ENCODE data around the gene FALEC. TPM values are rescaled to one million over a fixed set of nuclear protein-coding genes. Genes with fewer than 3 reads are reported as not detected.

FALEC gene
- total RNA-seq, 6 experiments from 2014 or later: not detected

DNA sequence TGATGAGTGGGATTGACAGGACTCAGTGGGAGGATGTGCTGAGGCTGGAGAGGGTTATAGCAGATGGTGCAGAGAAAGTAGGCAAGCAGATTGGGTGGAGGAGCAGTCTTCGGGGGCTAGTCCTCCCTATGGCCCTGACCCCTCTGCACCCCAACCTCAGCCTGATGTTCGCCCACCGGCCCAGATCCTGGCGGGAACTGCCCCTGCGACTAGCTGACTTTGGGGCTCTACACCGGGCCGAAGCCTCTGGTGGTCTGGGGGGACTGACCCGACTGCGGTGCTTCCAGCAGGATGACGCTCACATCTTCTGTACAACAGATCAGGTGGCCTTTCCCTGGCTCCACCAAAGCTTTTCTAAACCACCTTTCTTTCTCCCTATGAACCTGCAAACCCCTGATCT, 17.2 kb upstream of the FALEC start:
- Histone ChIP-seq H3K27me3 (no peaks in the 10 kb centered on the region), H3K4me3 (no peak overlapping the region), H3K27ac (no peak overlapping the region), H3K36me3 (peaks cover 0 to 66% (median 6%) of the 10 kb centered on the region in 4 donors), H3K4me1 (no peaks in the 10 kb centered on the region), H3K9me3 (no peaks in the 10 kb centered on the region)
- no CpG with 5 or more reads among the region's 10 CpGs for WGBS (ENCODE audit: insufficient coverage, low coverage, low lambda C conversion rate, missing lambda C conversion rate)
- DNase-seq (peak in 1 of 3 donors; percentile 33), ATAC-seq (peak in 1 of 4 donors; percentile 28)
- intact Hi-C loops (cut with DNase I): no loop called here
- no peak for TF ChIP-seq POLR2A (IDR thresholded peaks at IDR 0.05)
- TF ChIP-seq, protein P1, sequence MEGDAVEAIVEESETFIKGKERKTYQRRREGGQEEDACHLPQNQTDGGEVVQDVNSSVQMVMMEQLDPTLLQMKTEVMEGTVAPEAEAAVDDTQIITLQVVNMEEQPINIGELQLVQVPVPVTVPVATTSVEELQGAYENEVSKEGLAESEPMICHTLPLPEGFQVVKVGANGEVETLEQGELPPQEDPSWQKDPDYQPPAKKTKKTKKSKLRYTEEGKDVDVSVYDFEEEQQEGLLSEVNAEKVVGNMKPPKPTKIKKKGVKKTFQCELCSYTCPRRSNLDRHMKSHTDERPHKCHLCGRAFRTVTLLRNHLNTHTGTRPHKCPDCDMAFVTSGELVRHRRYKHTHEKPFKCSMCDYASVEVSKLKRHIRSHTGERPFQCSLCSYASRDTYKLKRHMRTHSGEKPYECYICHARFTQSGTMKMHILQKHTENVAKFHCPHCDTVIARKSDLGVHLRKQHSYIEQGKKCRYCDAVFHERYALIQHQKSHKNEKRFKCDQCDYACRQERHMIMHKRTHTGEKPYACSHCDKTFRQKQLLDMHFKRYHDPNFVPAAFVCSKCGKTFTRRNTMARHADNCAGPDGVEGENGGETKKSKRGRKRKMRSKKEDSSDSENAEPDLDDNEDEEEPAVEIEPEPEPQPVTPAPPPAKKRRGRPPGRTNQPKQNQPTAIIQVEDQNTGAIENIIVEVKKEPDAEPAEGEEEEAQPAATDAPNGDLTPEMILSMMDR (IDR thresholded peaks at IDR 0.05): no peak

DNA sequence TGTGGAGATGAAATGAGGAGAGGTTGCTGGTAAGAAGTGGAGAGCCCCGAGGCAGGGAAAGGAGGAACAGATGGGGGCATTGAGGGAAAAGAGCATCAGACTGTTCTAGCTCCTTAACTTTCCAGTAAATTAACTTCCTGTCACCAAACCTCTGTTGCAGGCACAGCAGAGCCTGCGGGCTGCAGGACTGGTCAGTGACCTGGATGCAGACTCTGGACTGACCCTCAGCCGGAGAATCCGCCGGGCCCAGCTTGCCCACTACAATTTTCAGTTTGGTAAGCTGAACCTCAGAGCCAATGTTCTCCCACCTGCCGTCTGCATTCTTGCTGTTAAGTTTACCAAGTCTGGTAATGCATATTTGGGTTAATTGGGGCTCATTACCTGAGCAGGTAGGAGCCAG, 10.1 kb upstream of the FALEC start:
- WGBS (ENCODE audit: insufficient coverage, low coverage, low lambda C conversion rate, missing lambda C conversion rate): 87% methylated on average over 2 of the region's 6 CpGs
- Histone ChIP-seq H3K27me3 (no peaks in the 10 kb centered on the region), H3K4me1 (no peaks in the 10 kb centered on the region), H3K27ac (no peak overlapping the region), H3K36me3 (peaks cover 0 to 33% (median 0%) of the 10 kb centered on the region in 4 donors), H3K9me3 (no peaks in the 10 kb centered on the region), H3K4me3 (no peak overlapping the region)
- ATAC-seq (no peak), DNase-seq (peak in 1 of 3 donors; percentile 22)
- TF ChIP-seq, protein P1 (IDR thresholded peaks at IDR 0.05): no peak
- no peak for TF ChIP-seq POLR2A (IDR thresholded peaks at IDR 0.05)
- intact Hi-C loops (cut with DNase I): no loop called here

DNA sequence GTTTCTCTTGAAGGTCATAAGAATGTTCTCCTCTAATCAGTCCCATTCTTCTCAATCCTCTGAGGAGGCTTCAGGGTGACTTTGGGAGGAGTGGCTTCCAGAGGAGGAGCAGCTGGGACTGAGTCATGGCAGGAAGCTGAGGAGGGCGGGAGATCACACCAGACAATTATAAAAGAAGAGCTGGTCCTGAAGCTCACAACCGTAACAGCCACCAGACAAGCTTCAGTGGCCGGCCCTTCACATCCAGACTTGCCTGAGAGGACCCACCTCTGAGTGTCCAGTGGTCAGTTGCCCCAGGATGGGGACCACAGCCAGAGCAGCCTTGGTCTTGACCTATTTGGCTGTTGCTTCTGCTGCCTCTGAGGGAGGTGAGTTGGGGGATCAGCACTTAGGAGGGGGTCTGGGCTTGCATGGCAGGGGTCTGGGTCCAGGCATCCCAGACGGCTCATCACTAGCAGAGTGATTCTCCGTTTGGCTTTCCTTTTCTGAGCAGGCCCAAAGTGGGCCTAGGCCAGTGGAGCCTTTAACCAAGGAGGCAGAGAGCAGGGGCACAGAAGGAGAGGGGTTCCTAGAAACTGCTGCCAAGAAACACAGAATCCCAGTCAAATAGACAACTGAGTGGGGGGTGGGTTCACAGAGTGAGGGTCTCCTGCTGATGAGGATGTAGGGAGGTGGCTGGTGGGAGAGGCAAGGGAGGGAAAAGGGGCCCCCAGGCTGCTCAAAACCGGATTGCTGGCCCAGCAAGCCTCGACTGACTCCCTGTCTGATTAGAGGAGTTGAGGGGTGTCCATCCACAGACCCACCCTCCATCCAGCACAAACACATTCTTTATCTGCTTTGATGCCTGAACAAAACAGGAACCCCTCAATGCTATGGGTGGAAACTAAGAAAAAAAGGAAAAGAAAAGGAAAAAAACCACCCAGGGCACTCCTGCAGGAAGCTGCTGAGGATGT, 7.4 kb upstream of the FALEC start, which contains the start of gene ECM1:
Gene ECM1 (plus strand): TSS at position 198 of the 953 bp plus-strand sequence. CDS start 101 bp downstream, at position 299.
- Histone ChIP-seq H3K27me3 (no peaks in the 10 kb centered on the region), H3K4me1 (no peaks in the 10 kb centered on the region), H3K36me3 (peaks cover 0 to 20% (median 0%) of the 10 kb centered on the region in 4 donors), H3K27ac (peak within 1 kb of the TSS in 2 of 3 donors; percentile 21 to 29), H3K4me3 (peak within 1 kb of the TSS in 2 of 3 donors; percentile 13 to 23), H3K9me3 (no peaks in the 10 kb centered on the region)
- TF ChIP-seq POLR2A (IDR thresholded peaks at IDR 0.05): no peak
- 54% methylated on average over 5 of the region's 7 CpGs for WGBS (ENCODE audit: insufficient coverage, low coverage, low lambda C conversion rate, missing lambda C conversion rate)
- intact Hi-C loops (cut with DNase I): no loop called here
- ATAC-seq: peak; percentile 43 to 75 (median 70)
- DNase-seq: peak in 1 of 3 donors; percentile 47

DNA sequence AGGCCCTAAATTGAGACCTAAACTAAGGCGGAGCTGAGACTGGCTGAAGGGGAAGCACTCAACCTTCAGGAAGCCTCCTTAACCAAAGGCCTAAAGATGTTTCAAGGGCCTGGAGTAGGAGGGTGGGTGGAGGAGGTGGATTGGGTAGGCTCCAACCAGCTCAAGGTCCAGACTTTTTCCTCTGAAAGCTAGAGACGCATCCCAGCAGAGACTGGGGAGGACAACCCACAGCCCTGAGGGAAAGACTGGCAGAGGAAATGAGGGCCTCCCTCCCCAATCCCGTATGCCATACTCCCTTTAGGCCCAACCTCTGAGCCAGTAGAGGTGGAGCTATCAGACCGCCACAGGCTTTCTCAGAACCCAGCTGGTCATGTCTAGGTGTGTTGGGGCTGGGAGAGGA, 6.6 kb upstream of the FALEC start:
- Histone ChIP-seq H3K36me3 (peaks cover 0 to 20% (median 0%) of the 10 kb centered on the region in 4 donors), H3K27me3 (no peaks in the 10 kb centered on the region), H3K9me3 (no peaks in the 10 kb centered on the region), H3K4me3 (no peak overlapping the region), H3K27ac (no peak overlapping the region), H3K4me1 (no peaks in the 10 kb centered on the region)
- ATAC-seq: no peak
- no CpG with 5 or more reads among the region's 4 CpGs for WGBS (ENCODE audit: insufficient coverage, low coverage, low lambda C conversion rate, missing lambda C conversion rate)
- peak in 1 of 3 donors; percentile 19 for DNase-seq
- intact Hi-C loops (cut with DNase I): no loop called here
- TF ChIP-seq, protein P1 (IDR thresholded peaks at IDR 0.05): no peak
- TF ChIP-seq POLR2A (IDR thresholded peaks at IDR 0.05): no peak

DNA sequence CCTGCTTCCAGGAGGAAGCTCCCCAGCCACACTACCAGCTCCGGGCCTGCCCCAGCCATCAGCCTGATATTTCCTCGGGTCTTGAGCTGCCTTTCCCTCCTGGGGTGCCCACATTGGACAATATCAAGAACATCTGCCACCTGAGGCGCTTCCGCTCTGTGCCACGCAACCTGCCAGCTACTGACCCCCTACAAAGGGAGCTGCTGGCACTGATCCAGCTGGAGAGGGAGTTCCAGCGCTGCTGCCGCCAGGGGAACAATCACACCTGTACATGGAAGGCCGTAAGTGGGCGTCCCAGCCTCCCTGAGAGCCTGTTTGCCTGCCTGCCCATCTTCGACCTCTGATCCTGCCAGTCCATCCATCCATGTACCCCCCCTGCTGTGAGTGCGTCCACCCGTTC, 4.0 kb upstream of the FALEC start:
- no peaks in the 10 kb centered on the region for H3K9me3 ChIP-seq
- no peaks in the 10 kb centered on the region for H3K27me3 ChIP-seq
- peaks cover 0 to 3% (median 0%) of the 10 kb centered on the region in 4 donors for H3K36me3 ChIP-seq
- DNase-seq (peak in 1 of 3 donors; percentile 50), ATAC-seq (no peak)
- TF ChIP-seq, protein P1 (IDR thresholded peaks at IDR 0.05): no peak
- no peak for TF ChIP-seq POLR2A (IDR thresholded peaks at IDR 0.05)
- H3K27ac ChIP-seq: no peak overlapping the region
- no peak overlapping the region for H3K4me3 ChIP-seq
- 74% methylated on average over 3 of the region's 12 CpGs for WGBS (ENCODE audit: insufficient coverage, low coverage, low lambda C conversion rate, missing lambda C conversion rate)
- H3K4me1 ChIP-seq: peaks cover 0 to 7% (median 3%) of the 10 kb centered on the region in 4 donors
- intact Hi-C loops (cut with DNase I): loop anchor here in 1 of 2 donors (10.0 kb wide), 1 partner anchor 47 kb away; no protein-coding TSS in a partner anchor

All from right lobe of liver (tissue), 6 donors.